Measurements from ENCODE around the gene SLC16A10. TPM values are rescaled to one million over a fixed set of nuclear protein-coding genes. Genes with fewer than 3 reads are reported as not detected.

SLC16A10 gene
- polyA plus RNA-seq, 1 donor (not counting 4 experiments of a cell fraction or from before 2014, with no cell fraction given), result not detected

GRCh38 chr6:111161650-111162049 is 74.3 kb downstream of the SLC16A10 start:
- Histone ChIP-seq H3K27me3 (ENCODE audit: control insufficient read depth, extremely low read depth, insufficient read depth, low read length) (no peaks in the 10 kb centered on the region), H3K36me3 (ENCODE audit: control insufficient read depth in 2 of 2, extremely low read depth in 1 of 2, insufficient read depth in 2 of 2, low read length in 2 of 2) (no peaks in the 10 kb centered on the region), H3K9me3 (ENCODE audit: control insufficient read depth, low read depth, low read length) (no peaks in the 10 kb centered on the region), H4K20me1 (ENCODE audit: control insufficient read depth, extremely low read depth, insufficient read depth, low read length) (no peaks in the 10 kb centered on the region), H3K4me2 (ENCODE audit: control insufficient read depth, extremely low read depth, insufficient read depth, low read depth, low read length) (no peak overlapping the region), H3K27ac (ENCODE audit: control insufficient read depth, insufficient read depth, low read length) (no peak overlapping the region), H3K4me1 (ENCODE audit: control insufficient read depth, extremely low read depth, insufficient read depth, low read length) (no peaks in the 10 kb centered on the region), H3K4me3 (ENCODE audit: control insufficient read depth in 2 of 3, extremely low read depth in 1 of 3, insufficient read depth in 2 of 3, low read depth in 1 of 3, low read length in 3 of 3) (no peak overlapping the region), H3K79me2 (ENCODE audit: control insufficient read depth, insufficient read depth, low read length) (no peaks in the 10 kb centered on the region), H2AFZ (ENCODE audit: control insufficient read depth, low read length) (no peak overlapping the region), H3K9me1 (ENCODE audit: control insufficient read depth, extremely low read depth, insufficient read depth, low read length) (no peaks in the 10 kb centered on the region), H3K9ac (ENCODE audit: control insufficient read depth, extremely low read depth, insufficient read depth, low read length) (no peak overlapping the region)
- TF ChIP-seq EZH2 (IDR thresholded peaks at IDR 0.05; ENCODE audit: low read length) (no peak), CTCF (optimal IDR thresholded peaks at IDR 0.05 in 1 of 3, IDR thresholded peaks at IDR 0.05 in 1 of 3, conservative IDR thresholded peaks at IDR 0.05 in 1 of 3; ENCODE audit: extremely low read depth in 1 of 3, insufficient read depth in 2 of 3, low read length in 3 of 3) (no peak)
- DNase-seq (ENCODE audit: low read depth, low spot score) (no peak), FAIRE-seq (no peak)
- dilution Hi-C loops (cut with MboI; ENCODE audit: extremely low pct_ligation_motif_present, low sequenced_read_pairs), result no loop called here

- TF ChIP-seq CTCF (optimal IDR thresholded peaks at IDR 0.05 in 1 of 3, IDR thresholded peaks at IDR 0.05 in 1 of 3, conservative IDR thresholded peaks at IDR 0.05 in 1 of 3; ENCODE audit: extremely low read depth in 1 of 3, insufficient read depth in 2 of 3, low read length in 3 of 3), result no peak
- TF ChIP-seq EZH2 (IDR thresholded peaks at IDR 0.05; ENCODE audit: low read length), result no peak
- FAIRE-seq (no peak), DNase-seq (ENCODE audit: low read depth, low spot score) (no peak)
- Histone ChIP-seq H3K27ac (ENCODE audit: control insufficient read depth, insufficient read depth, low read length) (no peak overlapping the region), H2AFZ (ENCODE audit: control insufficient read depth, low read length) (no peak overlapping the region), H3K9me3 (ENCODE audit: control insufficient read depth, low read depth, low read length) (no peaks in the 10 kb centered on the region), H3K79me2 (ENCODE audit: control insufficient read depth, insufficient read depth, low read length) (no peaks in the 10 kb centered on the region), H3K4me2 (ENCODE audit: control insufficient read depth, extremely low read depth, insufficient read depth, low read depth, low read length) (no peak overlapping the region), H3K27me3 (ENCODE audit: control insufficient read depth, extremely low read depth, insufficient read depth, low read length) (no peaks in the 10 kb centered on the region), H4K20me1 (ENCODE audit: control insufficient read depth, extremely low read depth, insufficient read depth, low read length) (no peaks in the 10 kb centered on the region), H3K4me3 (ENCODE audit: control insufficient read depth in 2 of 3, extremely low read depth in 1 of 3, insufficient read depth in 2 of 3, low read depth in 1 of 3, low read length in 3 of 3) (no peak overlapping the region), H3K9ac (ENCODE audit: control insufficient read depth, extremely low read depth, insufficient read depth, low read length) (no peak overlapping the region), H3K9me1 (ENCODE audit: control insufficient read depth, extremely low read depth, insufficient read depth, low read length) (no peaks in the 10 kb centered on the region), H3K4me1 (ENCODE audit: control insufficient read depth, extremely low read depth, insufficient read depth, low read length) (no peaks in the 10 kb centered on the region), H3K36me3 (ENCODE audit: control insufficient read depth in 2 of 2, extremely low read depth in 1 of 2, insufficient read depth in 2 of 2, low read length in 2 of 2) (no peaks in the 10 kb centered on the region)
- dilution Hi-C loops (cut with MboI; ENCODE audit: extremely low pct_ligation_motif_present, low sequenced_read_pairs), result no loop called here
Measured at GRCh38 chr6:111162504-111162903, 75.2 kb downstream of the SLC16A10 start.
